Astrocyte of the cerebellum (primary cell): ENCODE data around the gene NUDCD3.
A peak's percentile ranks its signal among the peaks of the same experiment; 100 is the strongest.

ENCODE experiments used
- DNase-seq: peaks from one replicate; pipeline ENCODE4 v3.0.0-alpha.2; 2011; ENCODE audit warnings: low read depth
- H3K4me3 ChIP-seq: 2 replicates; pipeline ENCODE4 v1.5.1; 2011; ENCODE audit warnings: mild to moderate bottlenecking, low read depth, low read length, moderate library complexity
- in situ Hi-C: cut with HindIII; loops from 2 replicates; pipeline ENCODE4 v1.10.0; 2017; ENCODE audit warnings: low sequenced_read_pairs
- TF ChIP-seq, protein P1 (sequence below): IDR thresholded peaks from 2 replicates; pipeline ENCODE4 v1.5.1; 2012; ENCODE audit warnings: low read length, low read depth, moderate library complexity, mild to moderate bottlenecking; ENCODE audit errors: missing control alignments

NUDCD3 gene

DNA sequence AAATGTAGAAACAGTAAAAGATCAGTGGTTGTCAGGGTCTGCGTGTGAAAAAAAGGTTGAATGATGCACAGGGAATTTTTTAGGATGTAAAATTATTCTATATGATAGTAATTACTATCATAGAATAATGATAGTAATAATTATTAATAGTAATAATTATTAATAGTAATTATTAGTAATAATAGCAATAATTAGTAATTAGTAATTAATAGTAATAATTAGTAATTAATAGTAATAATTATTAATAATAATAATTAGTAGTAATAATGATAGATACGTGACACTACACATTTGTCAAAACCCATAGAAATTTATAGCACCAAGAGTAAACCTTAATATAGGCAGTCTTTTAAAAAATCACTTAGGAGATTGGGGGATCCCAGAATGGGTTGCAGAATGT, 4.5 kb upstream of the NUDCD3 start:
- in situ Hi-C loops, result no loop called here
- no peak overlapping the region for H3K4me3 ChIP-seq
- DNase-seq, result no peak
- TF ChIP-seq, protein P1, sequence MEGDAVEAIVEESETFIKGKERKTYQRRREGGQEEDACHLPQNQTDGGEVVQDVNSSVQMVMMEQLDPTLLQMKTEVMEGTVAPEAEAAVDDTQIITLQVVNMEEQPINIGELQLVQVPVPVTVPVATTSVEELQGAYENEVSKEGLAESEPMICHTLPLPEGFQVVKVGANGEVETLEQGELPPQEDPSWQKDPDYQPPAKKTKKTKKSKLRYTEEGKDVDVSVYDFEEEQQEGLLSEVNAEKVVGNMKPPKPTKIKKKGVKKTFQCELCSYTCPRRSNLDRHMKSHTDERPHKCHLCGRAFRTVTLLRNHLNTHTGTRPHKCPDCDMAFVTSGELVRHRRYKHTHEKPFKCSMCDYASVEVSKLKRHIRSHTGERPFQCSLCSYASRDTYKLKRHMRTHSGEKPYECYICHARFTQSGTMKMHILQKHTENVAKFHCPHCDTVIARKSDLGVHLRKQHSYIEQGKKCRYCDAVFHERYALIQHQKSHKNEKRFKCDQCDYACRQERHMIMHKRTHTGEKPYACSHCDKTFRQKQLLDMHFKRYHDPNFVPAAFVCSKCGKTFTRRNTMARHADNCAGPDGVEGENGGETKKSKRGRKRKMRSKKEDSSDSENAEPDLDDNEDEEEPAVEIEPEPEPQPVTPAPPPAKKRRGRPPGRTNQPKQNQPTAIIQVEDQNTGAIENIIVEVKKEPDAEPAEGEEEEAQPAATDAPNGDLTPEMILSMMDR, result no peak

DNA sequence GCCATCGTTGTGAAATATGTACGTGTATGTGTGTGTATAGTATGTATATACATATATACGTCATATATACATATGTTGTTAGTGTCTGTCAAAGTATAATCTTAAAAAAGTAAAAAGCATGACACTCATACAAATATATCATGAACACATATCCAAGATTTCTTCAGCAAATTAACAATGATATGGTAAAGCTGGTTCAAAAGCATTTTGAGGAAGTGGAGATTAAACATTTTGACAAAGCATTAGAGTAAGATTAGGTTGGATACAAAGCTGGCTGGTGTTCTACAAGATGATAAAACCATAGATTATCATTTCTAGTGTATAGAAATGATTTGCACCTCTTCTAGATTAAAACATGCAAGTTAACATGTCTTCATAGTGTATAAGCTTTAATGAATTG, 771 bp upstream of the NUDCD3 start:
- peak overlapping the region; percentile 91 for H3K4me3 ChIP-seq
- DNase-seq, result no peak
- TF ChIP-seq, protein P1, result no peak
- in situ Hi-C loops, result no loop called here

DNA sequence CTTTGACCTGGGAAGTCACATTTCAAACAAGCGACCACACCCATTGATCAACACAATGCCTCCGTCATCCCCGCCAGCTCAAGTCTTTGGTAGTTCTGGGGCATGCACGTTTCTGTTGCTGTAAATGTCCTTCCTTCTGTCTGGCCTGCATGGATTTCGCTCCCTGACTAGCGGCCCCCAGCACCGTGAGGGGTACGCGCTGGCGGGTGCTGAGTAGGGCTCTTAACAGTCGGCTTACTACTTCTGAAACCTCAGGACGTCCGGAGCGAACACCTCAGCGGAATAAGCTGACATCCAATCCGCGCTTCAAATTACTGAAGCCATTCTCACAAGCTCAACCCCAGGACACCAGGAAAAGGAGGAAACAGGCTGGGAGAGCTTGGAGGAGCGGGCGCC, 505 bp downstream of the NUDCD3 start:
- DNase-seq, result no peak
- peak overlapping the region; percentile 91 for H3K4me3 ChIP-seq
- TF ChIP-seq, protein P1, result no peak
- in situ Hi-C loops, result loop anchor here (10.0 kb wide), 1 partner anchor 245 kb away; no protein-coding TSS in a partner anchor

DNA sequence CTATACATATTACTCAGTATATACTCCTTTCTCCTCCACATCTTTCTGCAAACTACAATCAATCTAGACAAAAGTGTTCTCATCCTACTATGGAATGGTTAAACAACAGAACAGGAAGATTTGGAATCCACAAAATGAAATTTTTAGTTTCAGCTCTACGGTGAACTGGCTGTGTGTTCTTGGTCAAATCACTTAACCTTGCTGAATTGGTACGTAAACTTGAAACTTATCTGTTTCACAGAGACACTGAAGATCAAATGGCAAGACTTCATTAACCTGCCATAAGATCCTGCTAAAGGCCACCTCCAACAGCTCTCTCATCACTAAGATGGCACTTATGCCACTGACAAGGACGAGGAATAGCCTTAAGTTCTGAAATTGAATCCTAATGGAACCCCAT, 1.5 kb downstream of the NUDCD3 start:
- H3K4me3 ChIP-seq, result peak overlapping the region; percentile 91
- no peak for DNase-seq
- TF ChIP-seq, protein P1, result no peak
- in situ Hi-C loops, result loop anchor here (10.0 kb wide), 1 partner anchor 244 kb away; no protein-coding TSS in a partner anchor

DNA sequence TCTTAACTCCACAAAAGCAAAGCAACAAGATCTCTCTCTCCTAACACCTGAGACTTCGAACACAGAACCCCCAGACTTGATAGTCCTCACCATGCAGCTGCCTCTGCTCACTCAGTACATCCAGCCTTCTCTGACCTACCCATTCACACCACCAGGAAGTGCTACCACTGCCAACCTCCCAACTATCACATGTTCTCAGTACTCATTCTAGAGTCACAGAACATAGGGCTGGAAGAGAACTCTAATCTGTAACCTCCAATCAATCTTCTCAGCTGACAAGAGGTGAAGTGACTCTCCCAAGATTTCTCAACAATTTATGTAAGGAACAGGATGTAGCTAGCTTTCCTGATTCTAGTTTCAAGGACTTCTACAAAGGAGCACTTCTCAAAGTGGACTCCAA, 3.8 kb downstream of the NUDCD3 start:
- TF ChIP-seq, protein P1, result no peak
- in situ Hi-C loops, result loop anchor here (10.0 kb wide), 1 partner anchor 242 kb away; no protein-coding TSS in a partner anchor
- no peak for DNase-seq
- no peak overlapping the region for H3K4me3 ChIP-seq

DNA sequence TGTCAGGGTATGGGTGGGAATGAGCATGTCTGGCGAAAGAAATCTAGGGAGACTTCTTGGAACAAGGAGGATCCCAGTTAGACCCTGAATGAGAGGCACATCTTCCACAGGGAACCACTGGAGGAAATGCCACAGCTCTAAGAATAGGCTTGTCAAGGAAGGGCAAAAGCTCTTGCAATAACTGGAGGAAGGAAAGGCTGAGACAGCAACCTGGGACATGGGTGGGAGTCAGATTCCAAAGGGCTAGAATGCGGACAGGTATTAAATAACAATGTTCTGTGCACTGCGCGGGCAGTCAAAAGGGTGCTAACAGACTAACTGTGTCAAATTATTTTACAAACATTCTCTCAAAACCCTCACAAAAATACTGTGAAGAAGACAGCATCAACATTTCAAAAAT, 4.5 kb downstream of the NUDCD3 start:
- no peak overlapping the region for H3K4me3 ChIP-seq
- in situ Hi-C loops, result loop anchor here (10.0 kb wide), 1 partner anchor 241 kb away; no protein-coding TSS in a partner anchor
- TF ChIP-seq, protein P1, result no peak
- no peak for DNase-seq
